ENCODE results near the gene USP30. TPM values are rescaled to one million over a fixed set of nuclear protein-coding genes. Genes with fewer than 3 reads are reported as not detected.

The USP30 gene
- 10.5 TPM in 2 replicates for total RNA-seq

GRCh38 chr12:109052414-109053323 lies at the start of gene USP30:
Gene USP30 (plus strand): TSS chr12:109052576. CDS start chr12:109052679, 103 bp downstream.

GRCh38 chr12:109020796-109021380 lies 31.5 kb upstream of the USP30 start, which contains the start of gene SVOP:
Gene SVOP (minus strand): TSS chr12:109021068. CDS start chr12:109020868, 200 bp downstream.

GRCh38 chr12:109093022-109093918 lies 40.9 kb downstream of the USP30 start, which contains the start of gene ALKBH2:
Gene ALKBH2 (minus strand): TSS chr12:109093472. CDS start chr12:109092786, 686 bp downstream.

GRCh38 chr12:109097435-109098182 lies 45.2 kb downstream of the USP30 start, which contains the start of gene UNG:
Gene UNG (plus strand): TSS chr12:109097597. CDS start chr12:109097680, 83 bp downstream.

GRCh38 chr12:109115758-109116610 lies 63.6 kb downstream of the USP30 start, which contains the start of gene ACACB:
Gene ACACB (plus strand): TSS chr12:109116587. CDS start chr12:109139406, 22,819 bp downstream.

Other genes with a start within 250 kb of the USP30 start
- gene SSH1, start 195.0 kb upstream of the USP30 start, total RNA-seq, result 13.9 and 25.0 TPM in 2 replicates
- gene DAO, start 172.5 kb upstream of the USP30 start, total RNA-seq, result not detected in 2 replicates
- not detected in 2 replicates for gene SVOP, start 31.5 kb upstream of the USP30 start, total RNA-seq
- gene ALKBH2, start 40.9 kb downstream of the USP30 start, total RNA-seq, result 21.9 and 26.9 TPM in 2 replicates
- gene UNG, start 45.0 kb downstream of the USP30 start, total RNA-seq, result 51.4 and 96.9 TPM in 2 replicates
- 0.70 and 6.5 TPM in 2 replicates for gene ACACB, start 64.0 kb downstream of the USP30 start, total RNA-seq